GM12878 (cell line): ENCODE measurements around the gene INPP5D. TPM values are rescaled to one million over a fixed set of nuclear protein-coding genes. Genes with fewer than 3 reads are reported as not detected.

Source experiments
- ATAC-seq: fragments of 200-7000 bp; cut with Tn5 transposase; 3 replicates; pipeline ENCODE4 v1.9.1; 2020; ENCODE audit warnings: mild to moderate bottlenecking, moderate library complexity
- BruUV-seq: library from RNA; stranded (reverse); fragments of 400-500 nt; replicated peaks from 2 replicates; lab custom pipeline; 2021; lab: Mats Ljungman, UMichigan
- CTCF ChIA-PET: fragments of 300-600 bp; sonication (Branson Sonifier 250); formaldehyde crosslinking; extraction: SDS; loops from one replicate; lab custom pipeline; 2021; ENCODE audit warnings: inconsistent platforms; lab: Yijun Ruan, JAX
- POLR2A ChIA-PET: fragments of 350-600 bp; formaldehyde crosslinking; extraction: SDS; loops from one replicate; lab custom pipeline; 2021; ENCODE audit warnings: inconsistent platforms; lab: Charles Lee
- RAD21 ChIA-PET: fragments of 300-600 bp; sonication (Branson Sonifier 250); formaldehyde crosslinking; loops from one replicate; lab custom pipeline; 2023; ENCODE audit warnings: antibody characterized with exemption; ENCODE audit not compliant: unreplicated experiment; lab: Charles Lee
- SMC1A ChIA-PET: fragments of 300-600 bp; sonication (Branson Sonifier 250); formaldehyde crosslinking; loops from one replicate; lab custom pipeline; 2023; ENCODE audit not compliant: unreplicated experiment, uncharacterized antibody; lab: Charles Lee
- DNase-seq: peaks from one replicate; pipeline ENCODE4 v3.0.0-alpha.2; 2011; ENCODE audit warnings: low read depth, low spot score
- FAIRE-seq: peaks from 3 replicates; lab custom pipeline; 2011; peaks lifted over from hg19 to GRCh38; lab: Jason Lieb, UNC
- H2AFZ ChIP-seq: 2 replicates; pipeline ENCODE4 v1.6.0; 2011; ENCODE audit warnings: low read depth, low read length, control low read depth; ENCODE audit not compliant: control insufficient read depth
- H3K27ac ChIP-seq: 2 replicates; pipeline ENCODE4 v1.5.1; 2011; ENCODE audit warnings: control low read depth; ENCODE audit not compliant: control insufficient read depth, insufficient read depth
- H3K27me3 ChIP-seq, 2 experiments: replicated peaks in 1 of 2; 2 replicates each; pipeline versions ENCODE4 v1.6.0 to v1.6.1; 2011; ENCODE audit warnings: low read length in 1 of 2; ENCODE audit not compliant: control insufficient read depth in 2 of 2, insufficient read depth in 2 of 2
- H3K36me3 ChIP-seq, 2 experiments: 2 replicates each; pipeline ENCODE4 v1.5.1; 2011; ENCODE audit warnings: low read length in 1 of 2; ENCODE audit not compliant: control insufficient read depth in 2 of 2, insufficient read depth in 2 of 2
- H3K4me1 ChIP-seq: 2 replicates; pipeline ENCODE4 v1.6.1; 2011; ENCODE audit warnings: mild to moderate bottlenecking, low read length, moderate library complexity, mixed read lengths; ENCODE audit not compliant: control insufficient read depth, insufficient read depth
- H3K4me2 ChIP-seq: 2 replicates; pipeline ENCODE4 v1.6.0; 2011; ENCODE audit warnings: control low read depth; ENCODE audit not compliant: control insufficient read depth, insufficient read depth
- H3K4me3 ChIP-seq: fragments of 200-600 bp; sonication (generic); 2 replicates; pipeline ENCODE4 v1.5.1; 2016
- H3K79me2 ChIP-seq: 2 replicates; pipeline ENCODE4 v1.6.0; 2011; ENCODE audit warnings: low read length; ENCODE audit not compliant: control insufficient read depth, insufficient read depth
- H3K9ac ChIP-seq: 2 replicates; pipeline ENCODE4 v1.8.0; 2011; ENCODE audit warnings: low read length, control low read depth, mixed read lengths; ENCODE audit not compliant: control insufficient read depth, insufficient read depth
- H3K9me3 ChIP-seq: replicated peaks from 3 replicates; pipeline ENCODE4 v1.5.1; 2011; ENCODE audit warnings: mild to moderate bottlenecking, low read length; ENCODE audit not compliant: control insufficient read depth, insufficient read depth
- H4K20me1 ChIP-seq: 2 replicates; pipeline ENCODE4 v1.6.0; 2011; ENCODE audit not compliant: control insufficient read depth, insufficient read depth
- NFYA ChIP-seq: IDR thresholded peaks from 2 replicates; pipeline ENCODE4 v1.6.1; 2011; ENCODE audit warnings: low read depth, mild to moderate bottlenecking, low read length, improper control_type of control experiment, borderline replicate concordance
- POLR2AphosphoS2 ChIP-seq: IDR thresholded peaks from 2 replicates; pipeline ENCODE4 v1.6.1; 2011; ENCODE audit warnings: low read depth, mild to moderate bottlenecking, low read length, improper control_type of control experiment, moderate library complexity
- RUNX3 ChIP-seq: IDR thresholded peaks from 2 replicates; pipeline ENCODE4 v1.6.1; 2012; ENCODE audit warnings: low read length, inconsistent platforms
- WGBS: methylation state at CpG from one replicate; pipeline ENCODE4 v1.1.6; 2016; ENCODE audit warnings: low lambda C conversion rate; ENCODE audit not compliant: insufficient replicate concordance, insufficient coverage; ENCODE audit errors: missing lambda C conversion rate; 5-methylcytosine and 5-hydroxymethylcytosine counted together
- in situ Hi-C: fragments of 300-500 bp; cut with MboI; formaldehyde crosslinking; loops from 9 replicates; pipeline ENCODE4 v1.14.3; 2018; ENCODE audit warnings: mixed read lengths
- intact Hi-C: fragments of 100-400 bp; cut with micrococcal nuclease; formaldehyde crosslinking; loops from one replicate; pipeline ENCODE4 v1.14.2; 2022; ENCODE audit not compliant: unreplicated experiment
- polyA plus RNA-seq, 11 experiments: library from polyadenylated mRNA; depleted of rRNA in 4 of 11; unstranded in 6 of 11; stranded (reverse) in 5 of 11; fragments of >200 nt; fragmentation: Nextera tagmentation in 4 of 11; fragmentation: Illumina TruSeq in 1 of 11; extraction: Ambion mirVana in 4 of 11; extraction: Trizol in 1 of 11; gene quantifications; 1 replicate in 1 of 11; 2 replicates in 10 of 11; pipeline versions ENCODE4 v1.2.1 to v1.2.3, GENCODE V29; 2011 to 2016; ENCODE audit warnings: inconsistent platforms in 2 of 11, missing spikeins in 2 of 11, low read depth in 1 of 11
- total RNA-seq, 4 experiments: library from RNA; depleted of rRNA in 3 of 4; stranded (reverse); fragments of >200 nt in 3 of 4; fragmentation: Illumina TruSeq in 1 of 4; extraction: Trizol in 1 of 4; gene quantifications; 2 replicates each; pipeline versions ENCODE4 v1.2.1 to v1.2.3, GENCODE V29; 2013 to 2021
- TF ChIP-seq, protein P1 (sequence below): fragments of 450-650 bp; IDR thresholded peaks from 2 replicates; pipeline ENCODE4 v1.6.1; 2017; ENCODE audit warnings: mild to moderate bottlenecking
- TF ChIP-seq, protein P2 (sequence below): fragments of 450-650 bp; IDR thresholded peaks from 2 replicates; pipeline ENCODE4 v1.6.1; 2018; ENCODE audit warnings: mild to moderate bottlenecking, low read depth, moderate library complexity; ENCODE audit not compliant: partially characterized antibody
- TF ChIP-seq, protein P3 (sequence below): IDR thresholded peaks from 2 replicates; pipeline ENCODE4 v1.6.1; 2011; ENCODE audit warnings: borderline replicate concordance, low read depth, mild to moderate bottlenecking, moderate library complexity, low read length; ENCODE audit not compliant: insufficient read depth, poor library complexity, severe bottlenecking
- TF ChIP-seq, protein P4 (sequence below): fragments of 450-650 bp; conservative IDR thresholded peaks from 2 replicates; pipeline ENCODE4 v1.6.1; 2017; ENCODE audit warnings: mild to moderate bottlenecking, moderate library complexity
- TF ChIP-seq, protein P5 (sequence below): IDR thresholded peaks from 2 replicates; pipeline ENCODE4 v1.6.1; 2012; ENCODE audit warnings: low read depth, low read length, improper control_type of control experiment

The INPP5D gene
- total and polyA plus RNA-seq, 10 of the 15 experiments (the other 5 are each of a cell fraction or from before 2014, with no cell fraction given) = 11.8 to 139 (median 88.8) TPM

DNA sequence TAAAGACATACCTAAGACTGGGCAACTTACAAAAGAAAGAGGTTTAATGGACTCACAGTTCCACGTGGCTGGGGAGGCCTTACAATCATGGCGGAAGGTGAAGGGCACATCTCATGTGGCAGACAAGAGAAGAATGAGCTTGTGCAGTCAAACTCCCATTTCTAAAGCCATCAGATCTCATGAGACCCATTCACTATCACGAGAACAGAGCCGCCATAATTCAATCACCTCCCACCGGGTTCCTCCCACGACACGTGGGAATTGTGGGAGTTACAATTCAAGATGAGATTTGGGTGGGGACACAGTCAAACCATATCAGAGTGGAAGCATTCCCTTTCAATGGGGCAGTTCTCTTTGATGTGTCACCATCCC, 39.7 kb downstream of the INPP5D start (continued):
- TF ChIP-seq, protein P1, sequence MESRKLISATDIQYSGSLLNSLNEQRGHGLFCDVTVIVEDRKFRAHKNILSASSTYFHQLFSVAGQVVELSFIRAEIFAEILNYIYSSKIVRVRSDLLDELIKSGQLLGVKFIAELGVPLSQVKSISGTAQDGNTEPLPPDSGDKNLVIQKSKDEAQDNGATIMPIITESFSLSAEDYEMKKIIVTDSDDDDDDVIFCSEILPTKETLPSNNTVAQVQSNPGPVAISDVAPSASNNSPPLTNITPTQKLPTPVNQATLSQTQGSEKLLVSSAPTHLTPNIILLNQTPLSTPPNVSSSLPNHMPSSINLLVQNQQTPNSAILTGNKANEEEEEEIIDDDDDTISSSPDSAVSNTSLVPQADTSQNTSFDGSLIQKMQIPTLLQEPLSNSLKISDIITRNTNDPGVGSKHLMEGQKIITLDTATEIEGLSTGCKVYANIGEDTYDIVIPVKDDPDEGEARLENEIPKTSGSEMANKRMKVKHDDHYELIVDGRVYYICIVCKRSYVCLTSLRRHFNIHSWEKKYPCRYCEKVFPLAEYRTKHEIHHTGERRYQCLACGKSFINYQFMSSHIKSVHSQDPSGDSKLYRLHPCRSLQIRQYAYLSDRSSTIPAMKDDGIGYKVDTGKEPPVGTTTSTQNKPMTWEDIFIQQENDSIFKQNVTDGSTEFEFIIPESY = peak; percentile 78; the same call in 1 of the 2 replicates

DNA sequence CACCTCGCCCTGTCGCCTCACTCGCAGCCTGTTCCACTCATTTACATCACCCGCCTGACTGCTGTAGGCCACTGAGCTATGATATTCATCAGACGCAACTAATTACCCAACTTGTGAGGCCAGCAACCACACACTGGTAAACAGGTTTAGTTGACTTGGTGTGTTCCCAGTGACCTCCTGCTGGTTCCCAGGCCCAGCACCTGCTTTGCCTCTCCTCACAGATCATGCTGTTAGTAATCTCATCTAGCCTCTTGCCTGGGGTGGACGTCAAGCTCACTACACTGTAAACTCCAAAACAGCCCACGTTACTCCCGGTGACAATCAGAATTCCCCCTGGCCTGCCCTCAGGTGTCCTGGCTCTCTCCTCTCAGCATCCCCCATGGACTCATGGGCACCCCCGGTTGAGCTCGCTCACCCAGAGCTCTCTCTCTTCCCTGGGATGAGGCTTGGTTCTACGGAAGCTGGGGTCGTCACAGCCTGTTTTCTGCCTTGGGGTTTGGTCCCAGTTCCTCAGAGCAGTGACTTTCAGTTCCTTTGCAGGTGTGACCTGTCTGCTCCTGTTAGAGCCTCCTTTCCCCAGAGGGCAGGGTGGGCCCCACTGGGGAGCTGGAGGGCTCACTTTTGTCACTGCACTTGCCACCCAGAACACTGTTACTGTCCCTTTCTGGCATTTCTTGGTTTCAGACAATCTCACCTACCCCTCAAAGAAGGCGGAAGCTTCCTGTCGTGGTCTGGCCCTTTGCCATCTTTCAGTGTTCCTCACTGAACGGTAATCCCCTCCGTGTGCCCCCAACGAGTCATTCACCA, 40.3 kb downstream of the INPP5D start:
- POLR2A ChIA-PET = interaction anchor here (0.6 to 6.6 kb wide), 15 partner anchors 8 to 149 kb away, joined by 3 to 70 read pairs (median 8); partner anchors contain the start of gene INPP5D
- Histone ChIP-seq H3K27me3 (no peaks in the 10 kb centered on the region), H3K9me3 (no peaks in the 10 kb centered on the region; the same call in 2 of the 3 replicates), H2AFZ (peak overlapping the region; percentile 50), H4K20me1 (no peaks in the 10 kb centered on the region), H3K79me2 (peaks cover 83% of the 10 kb centered on the region), H3K4me1 (peaks cover 49% of the 10 kb centered on the region), H3K4me3 (peak overlapping the region; percentile 35; the same call in 1 of the 2 replicates), H3K9ac (peak overlapping the region; percentile 88), H3K27ac (peak overlapping the region; percentile 99), H3K36me3 (peaks cover 14 to 34% of the 10 kb centered on the region in 2 experiments), H3K4me2 (peak overlapping the region; percentile 100)
- in situ Hi-C loops = no loop called here
- peak; percentile 89 for FAIRE-seq
- SMC1A ChIA-PET = interaction anchor here (0.5 to 12.4 kb wide), 23 partner anchors 8 to 263 kb away, joined by 3 to 328 read pairs (median 6); partner anchors contain the start of gene INPP5D
- CTCF ChIA-PET = interaction anchor here (0.7 to 4.4 kb wide), 15 partner anchors 8 to 130 kb away, joined by 3 to 34 read pairs (median 7); partner anchors contain the start of gene INPP5D
- intact Hi-C loops = loop anchor here (1.0 to 5.0 kb wide), 5 partner anchors 13 to 102 kb away; no protein-coding TSS in a partner anchor
- peak; percentile 90 for ATAC-seq
- RAD21 ChIA-PET = interaction anchor here (0.6 to 15.2 kb wide), 25 partner anchors 9 to 151 kb away, joined by 3 to 163 read pairs (median 5); partner anchors contain the start of genes ATG16L1 and INPP5D
- BruUV-seq = no TSS peak
- peak; percentile 95 for DNase-seq
- under 1% methylated on average over 17 of the region's 17 CpGs for WGBS
- TF ChIP-seq, protein P2, sequence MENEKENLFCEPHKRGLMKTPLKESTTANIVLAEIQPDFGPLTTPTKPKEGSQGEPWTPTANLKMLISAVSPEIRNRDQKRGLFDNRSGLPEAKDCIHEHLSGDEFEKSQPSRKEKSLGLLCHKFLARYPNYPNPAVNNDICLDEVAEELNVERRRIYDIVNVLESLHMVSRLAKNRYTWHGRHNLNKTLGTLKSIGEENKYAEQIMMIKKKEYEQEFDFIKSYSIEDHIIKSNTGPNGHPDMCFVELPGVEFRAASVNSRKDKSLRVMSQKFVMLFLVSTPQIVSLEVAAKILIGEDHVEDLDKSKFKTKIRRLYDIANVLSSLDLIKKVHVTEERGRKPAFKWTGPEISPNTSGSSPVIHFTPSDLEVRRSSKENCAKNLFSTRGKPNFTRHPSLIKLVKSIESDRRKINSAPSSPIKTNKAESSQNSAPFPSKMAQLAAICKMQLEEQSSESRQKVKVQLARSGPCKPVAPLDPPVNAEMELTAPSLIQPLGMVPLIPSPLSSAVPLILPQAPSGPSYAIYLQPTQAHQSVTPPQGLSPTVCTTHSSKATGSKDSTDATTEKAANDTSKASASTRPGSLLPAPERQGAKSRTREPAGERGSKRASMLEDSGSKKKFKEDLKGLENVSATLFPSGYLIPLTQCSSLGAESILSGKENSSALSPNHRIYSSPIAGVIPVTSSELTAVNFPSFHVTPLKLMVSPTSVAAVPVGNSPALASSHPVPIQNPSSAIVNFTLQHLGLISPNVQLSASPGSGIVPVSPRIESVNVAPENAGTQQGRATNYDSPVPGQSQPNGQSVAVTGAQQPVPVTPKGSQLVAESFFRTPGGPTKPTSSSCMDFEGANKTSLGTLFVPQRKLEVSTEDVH = no peak
- TF ChIP-seq NFYA = no peak
- TF ChIP-seq RUNX3 = peak; percentile 94
- TF ChIP-seq, protein P3, sequence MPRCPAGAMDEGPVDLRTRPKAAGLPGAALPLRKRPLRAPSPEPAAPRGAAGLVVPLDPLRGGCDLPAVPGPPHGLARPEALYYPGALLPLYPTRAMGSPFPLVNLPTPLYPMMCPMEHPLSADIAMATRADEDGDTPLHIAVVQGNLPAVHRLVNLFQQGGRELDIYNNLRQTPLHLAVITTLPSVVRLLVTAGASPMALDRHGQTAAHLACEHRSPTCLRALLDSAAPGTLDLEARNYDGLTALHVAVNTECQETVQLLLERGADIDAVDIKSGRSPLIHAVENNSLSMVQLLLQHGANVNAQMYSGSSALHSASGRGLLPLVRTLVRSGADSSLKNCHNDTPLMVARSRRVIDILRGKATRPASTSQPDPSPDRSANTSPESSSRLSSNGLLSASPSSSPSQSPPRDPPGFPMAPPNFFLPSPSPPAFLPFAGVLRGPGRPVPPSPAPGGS = peak; percentile 91
- TF ChIP-seq, protein P4, sequence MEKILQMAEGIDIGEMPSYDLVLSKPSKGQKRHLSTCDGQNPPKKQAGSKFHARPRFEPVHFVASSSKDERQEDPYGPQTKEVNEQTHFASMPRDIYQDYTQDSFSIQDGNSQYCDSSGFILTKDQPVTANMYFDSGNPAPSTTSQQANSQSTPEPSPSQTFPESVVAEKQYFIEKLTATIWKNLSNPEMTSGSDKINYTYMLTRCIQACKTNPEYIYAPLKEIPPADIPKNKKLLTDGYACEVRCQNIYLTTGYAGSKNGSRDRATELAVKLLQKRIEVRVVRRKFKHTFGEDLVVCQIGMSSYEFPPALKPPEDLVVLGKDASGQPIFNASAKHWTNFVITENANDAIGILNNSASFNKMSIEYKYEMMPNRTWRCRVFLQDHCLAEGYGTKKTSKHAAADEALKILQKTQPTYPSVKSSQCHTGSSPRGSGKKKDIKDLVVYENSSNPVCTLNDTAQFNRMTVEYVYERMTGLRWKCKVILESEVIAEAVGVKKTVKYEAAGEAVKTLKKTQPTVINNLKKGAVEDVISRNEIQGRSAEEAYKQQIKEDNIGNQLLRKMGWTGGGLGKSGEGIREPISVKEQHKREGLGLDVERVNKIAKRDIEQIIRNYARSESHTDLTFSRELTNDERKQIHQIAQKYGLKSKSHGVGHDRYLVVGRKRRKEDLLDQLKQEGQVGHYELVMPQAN = no peak
- TF ChIP-seq, protein P5, sequence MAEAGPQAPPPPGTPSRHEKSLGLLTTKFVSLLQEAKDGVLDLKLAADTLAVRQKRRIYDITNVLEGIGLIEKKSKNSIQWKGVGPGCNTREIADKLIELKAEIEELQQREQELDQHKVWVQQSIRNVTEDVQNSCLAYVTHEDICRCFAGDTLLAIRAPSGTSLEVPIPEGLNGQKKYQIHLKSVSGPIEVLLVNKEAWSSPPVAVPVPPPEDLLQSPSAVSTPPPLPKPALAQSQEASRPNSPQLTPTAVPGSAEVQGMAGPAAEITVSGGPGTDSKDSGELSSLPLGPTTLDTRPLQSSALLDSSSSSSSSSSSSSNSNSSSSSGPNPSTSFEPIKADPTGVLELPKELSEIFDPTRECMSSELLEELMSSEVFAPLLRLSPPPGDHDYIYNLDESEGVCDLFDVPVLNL = no peak
- TF ChIP-seq POLR2AphosphoS2 = peak; percentile 72; the same call in 1 of the 2 replicates
